HepG2 (cell line): Measurements from ENCODE around the gene AMHR2. TPM values are rescaled to one million over a fixed set of nuclear protein-coding genes. Genes with fewer than 3 reads are reported as not detected.

Experiments used
- BCL6 ChIP-seq: IDR thresholded peaks from 2 replicates; pipeline ENCODE4 v1.6.1; 2016; ENCODE audit warnings: missing genetic modification reagents, missing compliant biosample characterization
- CENPX ChIP-seq: sonication (generic); formaldehyde crosslinking; IDR thresholded peaks from 2 replicates; pipeline ENCODE4 v1.9.0; 2021; ENCODE audit warnings: mild to moderate bottlenecking, missing genetic modification reagents, moderate library complexity
- DNMT1 ChIP-seq: sonication (generic); formaldehyde crosslinking; IDR thresholded peaks from 2 replicates; pipeline ENCODE4 v1.5.1; 2020; ENCODE audit warnings: mild to moderate bottlenecking, missing genetic modification reagents
- FOXK1 ChIP-seq: sonication (generic); formaldehyde crosslinking; IDR thresholded peaks from 2 replicates; pipeline ENCODE4 v1.4.0; 2020; ENCODE audit warnings: low read depth, missing genetic modification reagents, borderline replicate concordance
- HBP1 ChIP-seq: IDR thresholded peaks from 2 replicates; pipeline ENCODE4 v1.6.1; 2016; ENCODE audit warnings: low read depth, control low read depth
- HIVEP1 ChIP-seq: sonication (generic); formaldehyde crosslinking; IDR thresholded peaks from 2 replicates; pipeline ENCODE4 v1.4.0; 2020; ENCODE audit warnings: mild to moderate bottlenecking, missing genetic modification reagents
- ISL2 ChIP-seq: sonication (generic); formaldehyde crosslinking; IDR thresholded peaks from 2 replicates; pipeline ENCODE4 v1.5.0; 2020; ENCODE audit warnings: missing genetic modification reagents
- MATR3 ChIP-seq: sonication (generic); formaldehyde crosslinking; IDR thresholded peaks from 2 replicates; pipeline ENCODE4 v1.4.0; 2020; ENCODE audit warnings: missing genetic modification reagents
- MNT ChIP-seq: fragments of 450-650 bp; IDR thresholded peaks from 2 replicates; pipeline ENCODE4 v1.6.1; 2016
- MYC ChIP-seq: sonication (generic); formaldehyde crosslinking; IDR thresholded peaks from 2 replicates; pipeline ENCODE4 v1.9.0; 2021; ENCODE audit warnings: missing genetic modification reagents, borderline replicate concordance
- NCOR1 ChIP-seq: fragments of 200-600 bp; sonication (generic); IDR thresholded peaks from 2 replicates; pipeline ENCODE4 v1.7.0; 2017; ENCODE audit warnings: antibody characterized with exemption, low read length, borderline replicate concordance
- NR2F2 ChIP-seq: IDR thresholded peaks from 2 replicates; pipeline ENCODE4 v1.6.1; 2012; ENCODE audit warnings: low read depth, inconsistent platforms, borderline replicate concordance
- POLR2A ChIP-seq, 2 experiments: IDR thresholded peaks; 2 replicates each; pipeline ENCODE4 v1.6.1; 2011; ENCODE audit warnings: low read depth in 2 of 2, low read length in 2 of 2, mild to moderate bottlenecking in 1 of 2, moderate library complexity in 1 of 2; ENCODE audit not compliant: insufficient read depth in 1 of 2
- RFX5 ChIP-seq: IDR thresholded peaks from 2 replicates; pipeline ENCODE4 v1.6.1; 2011; ENCODE audit warnings: low read depth, low read length, improper control_type of control experiment
- SP4 ChIP-seq: sonication (generic); formaldehyde crosslinking; IDR thresholded peaks from 2 replicates; pipeline ENCODE4 v1.8.1; 2023; ENCODE audit warnings: mild to moderate bottlenecking, missing genetic modification reagents
- SSRP1 ChIP-seq: IDR thresholded peaks from 2 replicates; pipeline ENCODE4 v1.6.1; 2016; ENCODE audit warnings: control low read depth
- TRIM24 ChIP-seq: sonication (generic); formaldehyde crosslinking; IDR thresholded peaks from 2 replicates; pipeline ENCODE4 v1.8.0; 2022; ENCODE audit warnings: mild to moderate bottlenecking, missing genetic modification reagents
- ZFAT ChIP-seq: sonication (generic); formaldehyde crosslinking; conservative IDR thresholded peaks from 2 replicates; pipeline ENCODE4 v1.8.1; 2023; ENCODE audit warnings: missing genetic modification reagents, inconsistent platforms
- ZFP91 ChIP-seq: sonication (generic); formaldehyde crosslinking; IDR thresholded peaks from 2 replicates; pipeline ENCODE4 v1.9.0; 2022; ENCODE audit warnings: missing genetic modification reagents, mild to moderate bottlenecking, borderline replicate concordance
- ZFX ChIP-seq: sonication (generic); formaldehyde crosslinking; IDR thresholded peaks from 2 replicates; pipeline ENCODE4 v1.4.0; 2020; ENCODE audit warnings: mild to moderate bottlenecking, low read depth, missing genetic modification reagents, moderate library complexity
- polyA plus RNA-seq, 8 experiments: library from polyadenylated mRNA; depleted of rRNA in 3 of 8; stranded (reverse) in 7 of 8; unstranded in 1 of 8; fragments of >200 nt; fragmentation: Illumina TruSeq in 4 of 8; extraction: Trizol in 4 of 8; gene quantifications; 2 replicates each; pipeline versions ENCODE4 v1.2.1 to v1.2.3, GENCODE V29; 2011 to 2016; ENCODE audit warnings: low read depth in 4 of 8, missing spikeins in 1 of 8, mixed read lengths in 1 of 8; ENCODE audit not compliant: insufficient read depth in 1 of 8
- total RNA-seq, 5 experiments: library from RNA; depleted of rRNA; stranded (reverse); fragments of >200 nt; fragmentation: Illumina TruSeq; extraction: Trizol; gene quantifications; 2 replicates each; pipeline ENCODE4 v1.2.3, GENCODE V29; 2016; ENCODE audit warnings: low read depth in 1 of 5
- TF ChIP-seq, protein P1 (sequence below): IDR thresholded peaks from 2 replicates; pipeline ENCODE4 v1.6.1; 2016; ENCODE audit warnings: mild to moderate bottlenecking
- TF ChIP-seq, protein P2 (sequence below): sonication (generic); formaldehyde crosslinking; IDR thresholded peaks from 2 replicates; pipeline ENCODE4 v1.9.0; 2022; ENCODE audit warnings: low read depth, missing genetic modification reagents
- TF ChIP-seq, protein P3 (sequence below): IDR thresholded peaks from 2 replicates; pipeline ENCODE4 v1.6.1; 2018; ENCODE audit warnings: missing genetic modification reagents, mild to moderate bottlenecking, missing compliant biosample characterization

Gene AMHR2
- total and polyA plus RNA-seq, 2 of the 13 experiments (the other 11 are each of a cell fraction or from before 2014, with no cell fraction given) = 0.24 to 0.58 TPM

GRCh38 chr12:53451661-53452158, 28.1 kb downstream of the AMHR2 start, which contains the start of gene PCBP2 (continued):
- TF ChIP-seq ISL2 (peak; percentile 70; the same call in 1 of the 2 replicates), MNT (peak; percentile 50), TRIM24 (CRISPR knock-in tag) (no peak), CENPX (no peak), SP4 (CRISPR knock-in tag) (peak; percentile 74), NCOR1 (0 out of 2 replicates have a peak, but pooled peaks have one; percentile 8), RFX5 (0 out of 2 replicates have a peak, but pooled peaks have one; percentile 43), MYC (CRISPR knock-in tag) (peak; percentile 73), FOXK1 (CRISPR knock-in tag) (peak; percentile 79; the same call in 1 of the 2 replicates), ZFAT (CRISPR knock-in tag) (no peak), ZFP91 (CRISPR knock-in tag) (peak; percentile 84), HIVEP1 (CRISPR knock-in tag) (no peak), MATR3 (CRISPR knock-in tag) (no peak), HBP1 (CRISPR knock-in tag) (0 out of 2 replicates have a peak, but pooled peaks have one; percentile 75), DNMT1 (CRISPR knock-in tag) (no peak), SSRP1 (CRISPR knock-in tag) (no peak; the same call in 1 of the 2 replicates), ZFX (CRISPR knock-in tag) (no peak; the same call in 1 of the 2 replicates), BCL6 (CRISPR knock-in tag) (peak; percentile 45; the same call in 1 of the 2 replicates), POLR2A (IDR thresholded peaks at IDR 0.05; ENCODE audit: insufficient read depth in 1 of 2, low read depth in 2 of 2, low read length in 2 of 2) (peak; percentile 87 to 91), NR2F2 (no peak)
- TF ChIP-seq, protein P1, sequence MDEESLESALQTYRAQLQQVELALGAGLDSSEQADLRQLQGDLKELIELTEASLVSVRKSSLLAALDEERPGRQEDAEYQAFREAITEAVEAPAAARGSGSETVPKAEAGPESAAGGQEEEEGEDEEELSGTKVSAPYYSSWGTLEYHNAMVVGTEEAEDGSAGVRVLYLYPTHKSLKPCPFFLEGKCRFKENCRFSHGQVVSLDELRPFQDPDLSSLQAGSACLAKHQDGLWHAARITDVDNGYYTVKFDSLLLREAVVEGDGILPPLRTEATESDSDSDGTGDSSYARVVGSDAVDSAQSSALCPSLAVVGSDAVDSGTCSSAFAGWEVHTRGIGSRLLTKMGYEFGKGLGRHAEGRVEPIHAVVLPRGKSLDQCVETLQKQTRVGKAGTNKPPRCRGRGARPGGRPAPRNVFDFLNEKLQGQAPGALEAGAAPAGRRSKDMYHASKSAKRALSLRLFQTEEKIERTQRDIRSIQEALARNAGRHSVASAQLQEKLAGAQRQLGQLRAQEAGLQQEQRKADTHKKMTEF = peak; percentile 93
- TF ChIP-seq, protein P2, sequence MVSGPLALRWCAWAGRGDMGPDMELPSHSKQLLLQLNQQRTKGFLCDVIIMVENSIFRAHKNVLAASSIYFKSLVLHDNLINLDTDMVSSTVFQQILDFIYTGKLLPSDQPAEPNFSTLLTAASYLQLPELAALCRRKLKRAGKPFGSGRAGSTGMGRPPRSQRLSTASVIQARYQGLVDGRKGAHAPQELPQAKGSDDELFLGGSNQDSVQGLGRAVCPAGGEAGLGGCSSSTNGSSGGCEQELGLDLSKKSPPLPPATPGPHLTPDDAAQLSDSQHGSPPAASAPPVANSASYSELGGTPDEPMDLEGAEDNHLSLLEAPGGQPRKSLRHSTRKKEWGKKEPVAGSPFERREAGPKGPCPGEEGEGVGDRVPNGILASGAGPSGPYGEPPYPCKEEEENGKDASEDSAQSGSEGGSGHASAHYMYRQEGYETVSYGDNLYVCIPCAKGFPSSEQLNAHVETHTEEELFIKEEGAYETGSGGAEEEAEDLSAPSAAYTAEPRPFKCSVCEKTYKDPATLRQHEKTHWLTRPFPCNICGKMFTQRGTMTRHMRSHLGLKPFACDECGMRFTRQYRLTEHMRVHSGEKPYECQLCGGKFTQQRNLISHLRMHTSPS (CRISPR knock-in tag) = no peak
- TF ChIP-seq, protein P3, sequence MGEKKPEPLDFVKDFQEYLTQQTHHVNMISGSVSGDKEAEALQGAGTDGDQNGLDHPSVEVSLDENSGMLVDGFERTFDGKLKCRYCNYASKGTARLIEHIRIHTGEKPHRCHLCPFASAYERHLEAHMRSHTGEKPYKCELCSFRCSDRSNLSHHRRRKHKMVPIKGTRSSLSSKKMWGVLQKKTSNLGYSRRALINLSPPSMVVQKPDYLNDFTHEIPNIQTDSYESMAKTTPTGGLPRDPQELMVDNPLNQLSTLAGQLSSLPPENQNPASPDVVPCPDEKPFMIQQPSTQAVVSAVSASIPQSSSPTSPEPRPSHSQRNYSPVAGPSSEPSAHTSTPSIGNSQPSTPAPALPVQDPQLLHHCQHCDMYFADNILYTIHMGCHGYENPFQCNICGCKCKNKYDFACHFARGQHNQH (CRISPR knock-in tag) = peak; percentile 81
